Measurements from ENCODE around the gene MYO7A.

The MYO7A gene

DNA sequence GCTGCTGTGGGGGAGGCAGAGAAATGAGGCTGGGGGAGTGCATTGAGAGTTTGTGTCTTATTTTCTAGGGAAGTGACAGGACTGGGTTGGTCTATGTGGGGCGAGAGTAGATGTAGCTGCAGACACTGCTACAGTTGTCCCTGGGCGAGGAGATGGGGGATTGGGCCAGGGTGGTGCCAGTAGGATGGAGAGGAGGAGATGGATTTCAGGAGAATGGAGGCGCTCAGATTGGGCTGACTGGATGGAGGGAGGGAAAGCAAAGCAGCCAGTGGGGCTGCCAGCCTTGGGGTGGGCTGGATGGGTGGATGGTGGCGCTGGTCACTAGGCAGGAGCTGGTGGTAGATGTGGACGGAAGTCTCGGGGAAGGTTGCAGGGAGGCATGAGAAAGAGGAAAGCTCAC lies 16.1 kb upstream of the MYO7A start:
- no peak for DNase-seq (ENCODE audit: low read depth)

DNA sequence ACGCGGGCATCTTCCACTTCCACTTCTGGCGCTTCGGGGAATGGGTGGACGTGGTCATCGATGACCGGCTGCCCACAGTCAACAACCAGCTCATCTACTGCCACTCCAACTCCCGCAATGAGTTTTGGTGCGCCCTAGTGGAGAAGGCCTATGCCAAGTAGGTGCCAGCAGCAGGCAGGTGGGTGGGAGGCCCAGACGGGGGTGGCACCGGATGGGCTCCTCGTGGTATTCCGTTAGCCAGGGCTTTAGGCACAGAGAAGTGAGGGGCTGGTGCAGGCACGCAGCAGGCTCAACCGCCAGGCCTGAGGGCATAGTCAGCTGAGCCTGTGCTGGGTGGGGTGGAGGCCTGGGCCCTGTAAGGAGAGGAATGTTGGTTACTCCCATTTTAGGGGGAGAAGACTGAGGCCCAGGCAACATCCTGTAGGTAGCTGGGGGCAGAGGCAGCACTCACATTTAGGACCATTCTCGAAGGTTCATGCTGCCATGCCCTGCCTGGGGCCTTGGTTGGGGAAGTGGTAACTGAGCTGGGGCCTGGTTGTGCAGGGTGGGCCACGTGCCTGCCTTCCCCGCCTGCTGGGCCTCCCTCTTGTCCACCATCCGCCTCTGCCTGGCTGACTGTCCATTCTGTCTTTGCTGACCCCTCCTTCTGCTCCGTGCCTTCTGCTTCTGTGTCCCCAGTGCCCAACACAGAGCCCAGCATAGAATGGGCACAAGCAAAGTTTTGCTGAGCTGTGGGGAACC lies 15.2 kb upstream of the MYO7A start:
- no peak for DNase-seq (ENCODE audit: low read depth)

GRCh38 chr11:77113382-77114088 lies 14.5 kb upstream of the MYO7A start:
- DNase-seq (ENCODE audit: low read depth): no peak

DNA sequence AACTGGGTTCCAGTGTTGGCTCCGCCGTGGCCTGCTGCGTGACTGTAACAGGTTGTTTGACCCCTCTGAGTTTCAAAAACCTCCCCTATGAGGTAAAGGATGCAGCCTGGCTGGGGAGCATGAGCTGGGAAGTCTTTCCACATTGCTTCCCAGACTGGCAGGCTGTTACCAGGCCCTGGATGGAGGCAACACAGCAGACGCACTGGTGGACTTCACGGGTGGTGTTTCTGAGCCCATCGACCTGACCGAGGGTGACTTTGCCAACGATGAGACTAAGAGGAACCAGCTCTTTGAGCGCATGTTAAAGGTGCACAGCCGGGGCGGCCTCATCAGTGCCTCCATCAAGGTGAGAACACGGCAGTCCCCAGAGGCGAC lies 14.0 kb upstream of the MYO7A start:
- DNase-seq (ENCODE audit: low read depth): no peak

DNA sequence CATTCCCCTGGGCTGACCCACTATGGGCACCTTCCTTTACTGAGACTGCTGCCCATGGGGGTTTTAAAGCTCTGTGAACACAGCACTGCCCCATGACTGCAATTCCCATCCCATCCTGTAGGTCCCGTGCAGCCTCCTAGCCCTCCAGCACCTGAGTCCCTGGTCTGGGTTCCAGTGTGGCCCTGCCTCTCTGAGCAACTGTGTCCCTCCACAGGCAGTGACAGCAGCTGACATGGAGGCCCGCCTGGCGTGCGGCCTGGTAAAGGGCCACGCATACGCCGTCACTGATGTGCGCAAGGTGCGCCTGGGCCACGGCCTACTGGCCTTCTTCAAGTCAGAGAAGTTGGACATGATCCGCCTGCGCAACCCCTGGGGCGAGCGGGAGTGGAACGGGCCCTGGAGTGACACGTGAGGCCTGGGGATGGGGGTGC lies 12.8 kb upstream of the MYO7A start:
- DNase-seq (ENCODE audit: low read depth): no peak

DNA sequence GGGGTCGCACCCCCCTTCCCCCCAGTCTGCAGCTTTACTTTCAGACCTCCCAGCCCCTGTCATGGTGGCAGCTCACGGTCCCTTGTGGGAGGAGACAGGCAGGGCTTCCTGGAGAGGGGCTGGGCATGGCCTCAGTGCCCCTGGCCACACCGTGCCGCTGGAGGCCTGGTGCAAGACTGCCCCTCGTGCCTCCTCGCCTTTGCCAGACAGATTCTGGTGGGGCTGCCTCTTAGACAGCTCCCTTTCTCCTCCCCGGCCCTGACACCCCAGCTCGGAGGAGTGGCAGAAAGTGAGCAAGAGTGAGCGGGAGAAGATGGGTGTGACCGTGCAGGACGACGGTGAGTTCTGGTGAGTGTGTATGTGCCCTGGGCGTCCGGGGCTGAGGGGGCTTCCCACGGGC lies 12.1 kb upstream of the MYO7A start:
- no peak for DNase-seq (ENCODE audit: low read depth)

GRCh38 chr11:77117492-77117891 lies 10.6 kb upstream of the MYO7A start:
- no peak for DNase-seq (ENCODE audit: low read depth)

GRCh38 chr11:77118086-77118485 lies 10.0 kb upstream of the MYO7A start:
- no peak for DNase-seq (ENCODE audit: low read depth)

GRCh38 chr11:77118971-77119370 lies 9.1 kb upstream of the MYO7A start:
- no peak for DNase-seq (ENCODE audit: low read depth)

DNA sequence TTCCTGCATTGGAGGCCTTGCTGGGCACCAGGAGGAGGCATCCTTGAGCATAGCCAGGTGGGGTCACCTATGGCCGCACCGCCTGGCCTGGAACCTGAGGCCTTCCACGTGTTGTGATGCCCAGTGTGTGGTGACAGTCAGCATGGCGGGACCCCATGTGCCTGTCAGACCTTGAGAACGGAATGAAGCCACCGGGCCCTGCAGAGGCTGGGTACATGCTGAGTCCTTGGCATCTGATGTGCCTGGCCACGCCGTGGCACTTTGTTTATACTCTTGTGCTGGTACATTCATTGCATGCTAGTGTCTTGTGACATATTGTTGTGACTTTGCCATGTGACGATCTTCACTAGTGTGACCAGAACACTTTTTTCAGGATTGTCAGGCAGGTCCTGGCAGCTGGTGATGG lies 8.5 kb upstream of the MYO7A start:
- DNase-seq (ENCODE audit: low read depth): no peak

GRCh38 chr11:77120571-77120970 lies 7.5 kb upstream of the MYO7A start:
- DNase-seq (ENCODE audit: low read depth): no peak

DNA sequence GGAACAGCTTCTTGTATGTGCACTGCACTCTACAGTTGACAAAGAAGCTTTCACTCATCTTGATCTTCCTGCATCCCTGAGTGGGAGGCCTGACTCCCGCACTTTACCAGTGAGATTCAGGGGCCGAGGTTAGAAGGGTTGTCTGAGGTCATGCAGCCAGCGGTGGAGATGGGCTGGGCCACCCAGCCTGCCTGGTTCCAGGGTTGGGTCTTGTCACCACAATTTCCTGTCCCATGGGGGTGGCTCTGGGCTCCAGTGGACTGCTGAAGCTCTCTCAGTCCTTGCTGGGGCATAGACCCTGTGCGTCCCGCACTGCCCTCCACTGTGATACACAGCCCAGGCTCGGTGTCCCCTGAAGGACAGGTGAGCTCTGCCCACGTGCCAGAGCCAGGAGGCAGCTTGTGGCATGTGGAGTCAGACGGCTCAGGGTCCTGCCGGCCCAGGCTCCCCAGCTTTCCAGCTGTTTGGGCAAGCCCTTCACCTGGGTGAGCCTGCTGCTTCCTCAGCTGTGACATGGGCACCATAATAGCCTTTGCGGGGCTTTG lies 6.9 kb upstream of the MYO7A start:
- DNase-seq (ENCODE audit: low read depth): no peak

DNA sequence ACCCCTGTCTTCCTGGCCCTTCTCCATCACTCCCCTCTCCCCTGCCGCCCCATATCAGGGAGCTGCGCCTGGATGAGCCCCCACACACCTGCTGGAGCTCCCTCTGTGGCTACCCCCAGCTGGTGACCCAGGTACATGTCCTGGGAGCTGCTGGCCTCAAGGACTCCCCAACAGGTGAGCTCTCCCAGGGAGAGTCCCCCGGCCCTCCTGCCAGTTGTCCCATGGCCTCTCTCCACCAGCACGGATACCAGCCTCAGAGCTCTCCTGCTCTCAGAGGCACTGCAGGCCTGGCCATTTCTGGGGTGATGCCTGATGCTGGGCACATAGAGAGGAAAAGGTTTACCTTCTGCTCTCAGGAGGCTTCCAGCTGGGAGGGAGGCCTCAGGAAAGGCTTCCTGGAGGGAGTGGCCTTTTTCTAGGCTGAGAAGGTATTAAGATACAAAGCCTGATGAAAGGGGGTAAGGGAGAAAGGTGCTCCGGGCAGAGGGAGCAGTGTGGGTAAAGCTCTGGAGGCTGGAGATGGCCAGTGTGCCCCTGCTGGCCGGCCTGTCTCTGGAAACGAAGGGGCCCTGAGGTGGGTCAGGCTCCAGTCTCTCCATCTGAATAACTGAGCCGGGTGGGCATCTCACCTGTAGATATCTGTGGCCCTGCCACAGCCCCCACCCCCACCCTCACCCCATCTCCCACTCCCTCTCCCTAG lies 6.0 kb upstream of the MYO7A start:
- no peak for DNase-seq (ENCODE audit: low read depth)

- no peak for DNase-seq (ENCODE audit: low read depth)
These were observed 5.4 kb upstream of the MYO7A start for GRCh38 chr11:77122576-77123212.

DNA sequence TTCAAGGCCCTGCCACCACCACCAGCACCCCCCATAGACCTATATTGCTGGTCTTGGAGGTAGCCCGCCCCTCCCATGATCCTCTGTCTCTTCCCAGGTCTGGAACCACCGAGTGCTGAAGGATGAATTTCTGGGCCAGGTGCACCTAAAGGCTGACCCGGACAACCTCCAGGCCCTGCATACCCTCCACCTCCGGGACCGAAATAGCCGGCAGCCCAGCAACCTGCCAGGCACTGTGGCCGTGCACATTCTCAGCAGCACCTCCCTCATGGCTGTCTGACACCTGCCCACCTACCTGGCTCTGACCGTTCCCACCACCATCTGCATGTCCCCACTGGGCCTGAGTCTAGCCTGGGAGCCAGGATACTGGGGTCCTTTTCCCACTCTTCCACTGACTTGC lies 4.5 kb upstream of the MYO7A start:
- DNase-seq (ENCODE audit: low read depth): no peak

DNA sequence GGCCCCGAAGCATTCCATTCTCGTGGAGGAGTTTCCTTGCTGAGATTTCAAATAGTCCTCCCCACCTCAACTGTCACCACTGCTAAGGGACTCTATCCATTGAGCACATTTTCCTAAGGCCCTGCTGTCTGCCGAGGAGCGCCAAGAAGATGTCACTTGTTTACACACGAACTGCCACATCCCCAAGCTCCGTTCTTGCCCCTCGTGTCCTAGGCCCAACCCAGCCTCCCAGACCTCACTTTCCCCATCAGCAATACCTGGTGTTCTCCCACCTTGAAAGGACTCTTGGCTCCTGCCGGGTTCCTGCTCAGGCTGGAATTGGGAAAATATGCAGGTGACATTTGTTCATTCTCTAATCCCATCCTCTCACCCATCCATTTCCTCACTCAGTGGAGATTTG lies 4.0 kb upstream of the MYO7A start:
- DNase-seq (ENCODE audit: low read depth): no peak

- DNase-seq (ENCODE audit: low read depth): no peak
These were observed 3.6 kb upstream of the MYO7A start for GRCh38 chr11:77124488-77124887.

DNA sequence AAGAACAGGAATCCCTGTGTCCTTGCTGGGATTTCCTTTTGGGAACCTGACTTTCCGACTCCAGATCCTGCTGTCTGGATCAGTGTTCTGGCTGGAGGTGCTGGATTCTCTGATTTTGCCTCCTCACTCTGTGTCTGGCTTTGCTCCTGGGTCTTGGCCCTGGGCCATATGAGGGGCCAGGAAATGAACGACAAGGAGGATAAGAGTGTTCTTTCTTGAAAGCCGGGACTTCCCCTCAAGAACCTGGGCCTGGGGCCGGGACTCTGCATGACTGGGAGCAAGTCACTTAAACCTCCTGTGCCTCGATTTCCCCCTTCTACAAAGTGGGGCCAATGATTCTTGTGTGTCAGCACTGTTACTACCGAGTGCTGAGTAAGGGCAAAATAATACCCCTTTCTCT lies 2.9 kb upstream of the MYO7A start:
- no peak for DNase-seq (ENCODE audit: low read depth)

GRCh38 chr11:77125695-77126094 lies 2.4 kb upstream of the MYO7A start:
- DNase-seq (ENCODE audit: low read depth): no peak

DNA sequence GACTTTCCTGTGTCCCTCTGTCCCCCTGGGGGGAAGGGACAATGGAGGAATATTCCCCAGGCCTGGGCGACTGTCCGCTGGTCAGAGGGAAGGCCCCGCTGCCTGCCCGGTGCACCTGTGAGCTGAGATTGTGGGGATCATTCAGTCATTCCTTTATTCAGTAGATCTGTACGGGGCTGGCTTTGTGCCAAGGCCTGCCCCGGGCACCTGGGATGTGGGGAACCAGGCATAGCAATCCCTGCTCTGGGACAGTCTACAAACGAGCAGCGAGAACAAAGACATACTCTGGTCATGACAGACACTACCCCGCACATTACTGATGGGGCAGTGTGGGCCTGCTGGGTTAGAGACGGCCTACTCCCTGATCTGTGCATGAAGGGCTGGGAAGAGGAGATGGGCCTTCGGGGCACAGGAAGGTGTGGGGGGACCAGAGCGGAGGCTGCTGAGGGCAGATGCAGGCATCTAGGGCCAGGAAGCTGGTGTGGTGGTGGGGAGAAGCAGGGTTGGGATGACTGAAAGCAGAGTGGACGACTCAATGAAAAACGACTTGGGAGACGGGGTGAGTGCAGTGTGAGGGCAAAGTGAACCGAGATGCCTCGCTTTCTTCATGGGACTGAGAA lies 1.8 kb upstream of the MYO7A start:
- no peak for DNase-seq (ENCODE audit: low read depth)

DNA sequence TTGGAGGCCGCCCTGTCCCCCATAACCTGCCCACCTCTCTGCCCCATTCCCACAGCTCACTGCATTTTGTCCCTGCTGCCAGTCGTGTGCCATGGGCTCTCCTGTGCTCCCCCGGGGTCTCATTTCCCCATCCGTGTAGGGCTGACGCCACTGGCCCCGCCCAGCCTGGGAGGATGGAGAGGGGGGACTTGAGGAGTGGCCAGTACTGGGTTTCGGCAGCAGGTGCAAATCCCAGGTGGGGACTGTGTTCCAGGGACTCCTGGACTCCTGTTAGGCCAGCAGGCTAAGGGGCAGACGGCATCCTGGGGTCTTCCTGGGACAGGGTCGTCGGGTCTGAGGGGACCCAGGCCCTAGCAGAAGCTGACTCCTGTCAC lies 1.2 kb upstream of the MYO7A start:
- DNase-seq (ENCODE audit: low read depth): no peak

All from stimulated activated CD4-positive, alpha-beta T cell treated with anti-CD3 and anti-CD28 coated beads, Interleukin-2, amount 100 ng/mL, for 4 hours (primary cell).